T-cell (primary cell): Measurements from ENCODE around the gene ZNF569. TPM values are rescaled to one million over a fixed set of nuclear protein-coding genes. Genes with fewer than 3 reads are reported as not detected.
"Not testable (repeated sequence)": the region's sequence is repeated elsewhere in the genome, so short reads cannot be mapped to it uniquely, and the experiment has no call there.

Experiments
- ATAC-seq, 4 experiments: fragments of 200-7000 bp in 3 of 4; fragments of 150-1000 bp in 1 of 4; cut with Tn5 transposase; replicated peaks in 1 of 4; 1 replicate in 3 of 4; 2 replicates in 1 of 4; pipeline ENCODE4 v1.10.0; 2021; ENCODE audit warnings: moderate library complexity in 3 of 4, mild to moderate bottlenecking in 2 of 4, moderate number of reproducible peaks in 1 of 4
- CTCF ChIA-PET, 2 donors: fragments of 300-600 bp; sonication (Branson Sonifier 250); formaldehyde crosslinking; loops; one replicate each; lab custom pipeline; 2022; ENCODE audit warnings: antibody characterized with exemption in 2 of 2; lab: Charles Lee
- POLR2A ChIA-PET, 2 donors: fragments of 300-600 bp; sonication (Branson Sonifier 250); formaldehyde crosslinking; loops; one replicate each; lab custom pipeline; 2022; ENCODE audit warnings: antibody characterized with exemption in 2 of 2; lab: Charles Lee
- DNase-seq, 35 experiments: peaks; one replicate each; pipeline versions ENCODE4 v3.0.0 to v3.0.0-alpha.2; 2013 to 2023
- H3K27ac ChIP-seq: one replicate; pipeline ENCODE4 v1.5.1; 2013; ENCODE audit warnings: low read length
- H3K27me3 ChIP-seq, 2 experiments: replicated peaks in 1 of 2; 1 replicate in 1 of 2; 2 replicates in 1 of 2; pipeline versions ENCODE4 v1.6.1 to v1.7.0; 2013; ENCODE audit warnings: low read length in 1 of 2, mixed read lengths in 1 of 2; ENCODE audit not compliant: control insufficient read depth in 2 of 2, insufficient read depth in 2 of 2; ENCODE audit errors: extremely low read depth in 1 of 2
- H3K36me3 ChIP-seq, 2 donors: 1 replicate in 1 of 2; 2 replicates in 1 of 2; pipeline versions ENCODE4 v1.6.1 to v1.7.0; 2013; ENCODE audit warnings: low read length in 1 of 2; ENCODE audit not compliant: control insufficient read depth in 2 of 2, insufficient read depth in 1 of 2; ENCODE audit errors: extremely low read depth in 1 of 2
- H3K4me1 ChIP-seq, 2 experiments: 1 replicate in 1 of 2; 2 replicates in 1 of 2; pipeline versions ENCODE4 v1.6.1 to v1.7.0; 2013; ENCODE audit warnings: low read length in 2 of 2, mixed read lengths in 1 of 2; ENCODE audit not compliant: insufficient read depth in 2 of 2, control insufficient read depth in 1 of 2; ENCODE audit errors: extremely low read depth in 1 of 2
- H3K4me3 ChIP-seq, 2 donors: 1 replicate in 1 of 2; 2 replicates in 1 of 2; pipeline versions ENCODE4 v1.5.1 to v1.7.0; 2013; ENCODE audit warnings: mild to moderate bottlenecking in 2 of 2, low read length in 1 of 2, moderate library complexity in 1 of 2; ENCODE audit not compliant: control insufficient read depth in 1 of 2; ENCODE audit errors: extremely low read depth in 1 of 2
- H3K9me3 ChIP-seq: 2 replicates; pipeline ENCODE4 v1.7.0; 2013
- H3K27ac Mint-ChIP-seq, 2 donors: one replicate each; pipeline ENCODE4 v1.8.0; 2020 to 2021; ENCODE audit warnings: mild to moderate bottlenecking in 2 of 2, mixed read lengths in 2 of 2
- H3K27me3 Mint-ChIP-seq, 2 donors: one replicate each; pipeline ENCODE4 v1.8.0; 2021 to 2022; ENCODE audit warnings: mixed read lengths in 2 of 2
- H3K36me3 Mint-ChIP-seq: one replicate; pipeline ENCODE4 v1.8.0; 2021; ENCODE audit warnings: mixed read lengths
- H3K4me1 Mint-ChIP-seq, 3 donors: one replicate each; pipeline ENCODE4 v1.8.0; 2020 to 2022; ENCODE audit warnings: mixed read lengths in 3 of 3, mild to moderate bottlenecking in 1 of 3
- H3K4me3 Mint-ChIP-seq, 3 donors: one replicate each; pipeline ENCODE4 v1.8.0; 2020 to 2022; ENCODE audit warnings: mild to moderate bottlenecking in 3 of 3, mixed read lengths in 3 of 3, moderate library complexity in 3 of 3
- H3K9me3 Mint-ChIP-seq, 3 donors: one replicate each; pipeline ENCODE4 v1.8.0; 2020 to 2022; ENCODE audit warnings: mixed read lengths in 3 of 3
- WGBS: methylation state at CpG from one replicate; pipeline ENCODE4 v1.1.5; 2013; ENCODE audit warnings: missing lambda C conversion rate; ENCODE audit not compliant: insufficient coverage; 5-methylcytosine and 5-hydroxymethylcytosine counted together
- total RNA-seq, 35 experiments: library from RNA in 6 of 35; stranded (reverse) in 6 of 35; fragments of 120-200 nt in 1 of 35; gene quantifications; one replicate each; pipeline versions ENCODE4 v1.2.1 to v1.2.4 and lab custom pipeline; 2013 to 2026

ZNF569 gene
- total RNA-seq, 5 donors from 2014 or later (not counting 1 experiment from before 2014, with no cell fraction given) = 5.6 to 10.8 (median 9.4) TPM

DNA sequence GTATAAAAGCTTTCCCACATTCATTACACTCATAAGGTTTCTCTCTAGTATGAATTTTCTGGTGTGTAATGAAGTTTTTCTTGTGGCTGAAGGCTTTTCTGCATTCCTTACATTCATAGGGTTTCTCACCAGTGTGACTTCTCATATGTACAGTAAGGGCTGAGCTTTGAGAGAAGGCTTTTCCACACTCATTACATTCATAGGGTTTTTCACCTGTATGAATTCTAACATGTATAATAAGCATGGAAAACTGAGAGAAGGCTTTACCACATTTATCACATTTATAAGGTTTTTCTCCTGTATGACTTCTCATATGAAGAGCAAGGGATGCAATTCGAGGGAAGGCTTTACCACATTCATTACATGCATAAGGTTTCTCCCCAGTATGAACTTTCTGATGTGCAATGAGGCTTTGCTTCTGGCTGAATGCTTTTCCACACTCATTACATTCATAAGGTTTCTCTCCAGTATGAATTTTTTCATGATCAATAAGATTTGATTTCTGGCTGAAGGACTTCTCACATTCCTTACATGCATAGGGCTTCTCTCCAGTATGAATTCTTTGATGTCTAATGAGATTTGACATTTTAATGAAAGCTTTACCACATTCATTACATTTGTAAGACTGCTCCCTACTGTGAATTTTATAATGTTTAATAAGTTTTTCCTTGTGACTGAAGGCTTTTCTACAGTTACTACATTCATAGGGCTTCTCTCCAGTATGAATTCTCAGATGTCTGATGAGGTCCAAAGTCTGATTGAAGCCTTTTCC lies 53.7 kb downstream of the ZNF569 start:
- Mint-ChIP-seq H3K4me1 (no peaks in the 10 kb centered on the region), H3K9me3 (peaks cover 20 to 61% (median 43%) of the 10 kb centered on the region in 3 donors), H3K36me3 (peaks cover 63% of the 10 kb centered on the region), H3K27ac (no peak overlapping the region), H3K4me3 (no peak overlapping the region), H3K27me3 (no peaks in the 10 kb centered on the region)
- Histone ChIP-seq H3K27me3 (no peaks in the 10 kb centered on the region), H3K4me3 (no peak overlapping the region), H3K9me3 (peaks cover 39% of the 10 kb centered on the region), H3K4me1 (no peaks in the 10 kb centered on the region), H3K27ac (no peak overlapping the region), H3K36me3 (peaks cover 0 to 12% of the 10 kb centered on the region in 2 donors)
- CTCF ChIA-PET = no interaction called here
- POLR2A ChIA-PET = no interaction called here
- no peak for DNase-seq
- no peak for ATAC-seq
- no CpG with 5 or more reads among the region's 1 CpG for WGBS

DNA sequence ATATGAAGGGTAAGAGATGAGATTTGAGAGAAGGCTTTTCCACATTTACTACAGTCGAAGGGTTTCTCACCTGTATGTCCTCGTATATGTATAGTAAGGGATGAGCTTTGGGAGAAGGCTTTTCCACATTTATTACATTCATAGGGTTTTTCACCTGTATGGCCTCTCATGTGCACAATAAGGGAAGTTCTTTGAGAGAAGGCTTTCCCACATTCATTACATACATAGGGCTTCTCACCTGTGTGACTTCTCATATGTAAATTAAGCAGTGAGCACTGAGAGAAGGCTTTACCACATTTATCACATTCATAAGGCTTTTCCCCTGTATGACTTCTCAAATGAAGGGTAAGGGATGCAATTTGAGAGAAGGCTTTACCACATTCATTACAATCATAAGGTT lies 54.5 kb downstream of the ZNF569 start:
- POLR2A ChIA-PET = no interaction called here
- Mint-ChIP-seq H3K36me3 (peaks cover 60% of the 10 kb centered on the region), H3K27me3 (no peaks in the 10 kb centered on the region), H3K4me1 (no peaks in the 10 kb centered on the region), H3K4me3 (no peak overlapping the region), H3K9me3 (peaks cover 17 to 59% (median 44%) of the 10 kb centered on the region in 3 donors), H3K27ac (no peak overlapping the region)
- DNase-seq (no peak), ATAC-seq (no peak)
- Histone ChIP-seq H3K27ac (no peak overlapping the region), H3K9me3 (peaks cover 45% of the 10 kb centered on the region), H3K4me3 (no peak overlapping the region), H3K27me3 (no peaks in the 10 kb centered on the region), H3K4me1 (no peaks in the 10 kb centered on the region), H3K36me3 (peaks cover 0 to 12% of the 10 kb centered on the region in 2 donors)
- CTCF ChIA-PET = no interaction called here
- no CpG with 5 or more reads among the region's 2 CpGs for whole genome bisulfite sequencing

DNA sequence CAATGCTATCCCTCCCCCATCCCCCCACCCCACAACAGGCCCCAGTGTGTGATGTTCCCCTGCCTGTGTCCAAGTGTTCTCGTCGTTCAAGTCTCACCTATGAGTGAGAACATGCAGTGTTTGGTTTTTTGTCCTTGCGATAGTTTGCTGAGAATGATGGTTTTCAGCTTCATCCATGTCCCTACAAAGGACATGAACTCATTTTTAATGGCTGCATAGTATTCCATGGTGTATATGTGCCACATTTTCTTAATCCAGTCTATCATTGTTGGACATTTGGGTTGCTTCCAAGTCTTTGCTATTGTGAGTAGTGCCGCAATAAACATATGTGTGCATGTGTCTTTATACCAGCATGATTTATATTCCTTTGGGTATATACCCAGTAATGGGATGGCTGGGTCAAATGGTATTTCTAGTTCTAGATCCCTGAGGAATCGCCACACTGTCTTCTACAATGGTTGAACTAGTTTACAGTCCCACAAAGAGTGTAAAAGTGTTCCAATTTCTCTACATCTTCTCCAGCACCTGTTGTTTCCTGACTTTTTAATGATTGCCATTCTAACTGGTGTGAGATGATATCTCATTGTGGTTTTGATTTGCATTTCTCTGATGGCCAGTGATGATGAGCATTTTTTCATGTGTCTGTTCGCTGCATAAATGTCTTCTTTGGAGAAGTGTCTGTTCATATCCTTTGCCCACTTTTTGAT lies 61.0 kb downstream of the ZNF569 start:
- CTCF ChIA-PET = interaction anchor here in 1 of 2 donors (0.5 kb wide), 1 partner anchor 146 kb away, joined by 4 read pairs; no protein-coding TSS in a partner anchor
- Mint-ChIP-seq H3K9me3 (peaks cover 15 to 48% (median 37%) of the 10 kb centered on the region in 3 donors), H3K36me3 (peaks cover 15% of the 10 kb centered on the region)
- H3K4me1 ChIP-seq, DNase-seq, H3K27ac ChIP-seq, H3K4me3 Mint-ChIP-seq, H3K4me3 ChIP-seq, H3K27me3 Mint-ChIP-seq, POLR2A ChIA-PET, H3K36me3 ChIP-seq, H3K27ac Mint-ChIP-seq, H3K4me1 Mint-ChIP-seq, ATAC-seq: not testable (repeated sequence)
- Histone ChIP-seq H3K27me3 (peaks cover 0 to 11% of the 10 kb centered on the region in 2 experiments), H3K9me3 (peaks cover 14% of the 10 kb centered on the region)
- WGBS = no CpG with 5 or more reads among the region's 6 CpGs

DNA sequence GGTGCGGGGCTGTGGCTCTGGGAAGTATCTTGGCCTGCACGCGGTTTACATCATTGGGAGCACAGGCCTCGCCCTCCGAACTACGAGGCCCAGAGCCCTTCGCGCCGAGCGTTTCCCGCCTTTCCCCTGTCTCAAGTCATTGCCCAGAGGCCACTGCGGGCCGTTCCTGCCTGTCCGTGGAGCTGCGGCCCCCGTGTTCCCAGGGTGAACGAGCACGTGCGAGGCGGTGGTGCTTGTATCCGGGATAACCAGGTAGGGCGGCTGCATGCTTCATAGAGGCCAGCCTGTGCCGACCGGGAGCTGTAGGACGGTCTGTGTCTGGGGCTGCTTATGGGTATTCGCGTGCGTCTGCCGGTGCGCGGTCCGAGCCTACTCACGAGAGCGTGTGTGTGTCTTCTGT lies 63.8 kb downstream of the ZNF569 start:
- H3K4me3 ChIP-seq = no peak overlapping the region
- POLR2A ChIA-PET = no interaction called here
- CTCF ChIA-PET = interaction anchor here in 1 of 2 donors (0.5 kb wide), 1 partner anchor 14 kb away, joined by 3 read pairs; no protein-coding TSS in a partner anchor
- no peaks in the 10 kb centered on the region for H3K36me3 ChIP-seq
- Mint-ChIP-seq H3K27ac (no peak overlapping the region), H3K27me3 (no peaks in the 10 kb centered on the region), H3K4me3 (no peak overlapping the region), H3K4me1 (no peaks in the 10 kb centered on the region), H3K36me3 (peaks cover 12% of the 10 kb centered on the region), H3K9me3 (peaks cover 22 to 47% (median 41%) of the 10 kb centered on the region in 3 donors)
- no peak overlapping the region for H3K27ac ChIP-seq
- H3K9me3 ChIP-seq = peaks cover 9% of the 10 kb centered on the region
- DNase-seq (no peak), ATAC-seq (no peak)
- 66% methylated on average over 29 of the region's 34 CpGs for WGBS
- no peaks in the 10 kb centered on the region for H3K4me1 ChIP-seq
- peaks cover 0 to 11% of the 10 kb centered on the region in 2 experiments for H3K27me3 ChIP-seq

DNA sequence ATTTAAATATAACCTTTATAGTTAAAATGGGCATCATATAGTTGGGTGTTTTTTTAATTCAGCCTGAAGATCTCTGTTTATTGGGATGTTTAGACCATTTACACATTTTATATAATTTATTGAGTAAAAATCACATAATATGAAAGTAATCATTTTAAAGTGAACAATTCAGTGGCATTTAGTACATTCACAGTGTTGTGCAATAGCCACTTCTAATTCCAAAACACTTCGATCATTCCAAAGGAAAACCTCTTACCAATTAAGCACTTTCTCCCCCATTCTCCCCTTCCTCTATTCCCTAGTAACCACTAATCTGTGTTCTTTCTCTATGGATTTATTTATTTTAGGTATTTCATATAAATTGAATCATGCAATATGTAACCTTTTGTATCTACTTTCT lies 66.2 kb downstream of the ZNF569 start:
- Histone ChIP-seq H3K9me3 (peaks cover 4% of the 10 kb centered on the region), H3K4me1 (no peaks in the 10 kb centered on the region), H3K36me3 (no peaks in the 10 kb centered on the region), H3K27ac (no peak overlapping the region), H3K27me3 (peaks cover 0 to 11% of the 10 kb centered on the region in 2 experiments), H3K4me3 (no peak overlapping the region)
- H3K4me1 Mint-ChIP-seq = no peaks in the 10 kb centered on the region
- no peak for DNase-seq
- H3K27ac Mint-ChIP-seq = no peak overlapping the region
- H3K4me3 Mint-ChIP-seq = no peak overlapping the region
- no CpG with 5 or more reads among the region's 1 CpG for WGBS
- ATAC-seq = no peak
- peaks cover 11% of the 10 kb centered on the region for H3K36me3 Mint-ChIP-seq
- ChIA-PET POLR2A (no interaction called here), CTCF (interaction anchor here in 1 of 2 donors (0.7 kb wide), 1 partner anchor 1070 kb away, joined by 3 read pairs; no protein-coding TSS in a partner anchor)
- H3K9me3 Mint-ChIP-seq = peaks cover 20 to 44% (median 41%) of the 10 kb centered on the region in 3 donors
- H3K27me3 Mint-ChIP-seq = no peaks in the 10 kb centered on the region

DNA sequence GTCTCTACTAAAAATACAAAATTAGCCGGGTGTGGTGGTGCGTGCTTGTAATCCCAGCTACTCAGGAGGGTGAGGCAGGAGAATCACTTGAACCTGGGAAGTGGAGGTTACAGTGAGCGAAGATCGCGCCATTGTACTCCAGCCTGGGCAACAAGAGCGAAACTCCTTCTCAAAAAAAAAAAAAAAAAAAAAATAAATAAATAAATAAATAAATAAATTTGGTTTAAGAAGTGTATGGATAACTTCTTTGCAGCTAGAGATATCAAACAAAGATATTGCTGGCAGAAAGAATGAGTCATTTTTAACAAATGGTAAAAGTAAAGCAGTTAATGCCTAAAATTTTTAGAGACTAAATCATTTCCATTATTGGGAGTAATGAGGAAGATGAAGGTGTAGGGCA lies 75.8 kb downstream of the ZNF569 start:
- H3K27ac ChIP-seq, POLR2A ChIA-PET, H3K27me3 Mint-ChIP-seq, H3K4me3 ChIP-seq, H3K27me3 ChIP-seq, DNase-seq, H3K4me1 ChIP-seq, H3K4me3 Mint-ChIP-seq, H3K4me1 Mint-ChIP-seq, CTCF ChIA-PET, H3K27ac Mint-ChIP-seq, ATAC-seq: not testable (repeated sequence)
- WGBS = no CpG with 5 or more reads among the region's 6 CpGs
- H3K9me3 Mint-ChIP-seq = peaks cover 21 to 61% (median 53%) of the 10 kb centered on the region in 3 donors
- peaks cover 43% of the 10 kb centered on the region for H3K36me3 Mint-ChIP-seq
- Histone ChIP-seq H3K36me3 (peaks cover 0 to 27% of the 10 kb centered on the region in 2 donors), H3K9me3 (peaks cover 27% of the 10 kb centered on the region)
